Loucy (cell line): ENCODE measurements around the gene ORAI3.

Experiments
- EZH2phosphoT487 ChIP-seq: fragments of 200-600 bp; IDR thresholded peaks from 2 replicates; pipeline ENCODE4 v1.6.1; 2018; ENCODE audit warnings: antibody characterized with exemption, mild to moderate bottlenecking, moderate library complexity, borderline replicate concordance
- TF ChIP-seq, protein P1 (sequence below): fragments of 200-600 bp; sonication (generic); conservative IDR thresholded peaks from 2 replicates; pipeline ENCODE4 v1.5.1; 2014; ENCODE audit warnings: mild to moderate bottlenecking, antibody characterized with exemption, low read length

DNA sequence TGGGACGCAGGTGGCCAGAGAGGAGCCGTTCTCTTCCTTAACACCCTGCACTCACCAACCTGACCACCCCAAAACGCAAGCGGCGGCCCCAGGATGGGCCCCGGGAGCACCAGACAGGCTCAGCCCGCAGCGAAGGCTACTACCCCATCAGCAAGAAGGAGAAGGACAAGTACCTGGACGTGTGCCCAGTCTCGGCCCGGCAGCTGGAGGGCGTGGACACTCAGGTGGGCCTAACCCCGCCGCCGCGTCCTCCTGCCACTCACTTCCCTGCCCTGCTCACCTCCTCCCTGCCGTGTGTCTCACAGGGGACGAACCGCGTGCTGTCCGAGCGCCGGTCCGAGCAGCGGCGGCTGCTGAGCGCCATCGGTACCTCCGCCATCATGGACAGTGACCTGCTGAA lies 31.6 kb downstream of the ORAI3 start:
- TF ChIP-seq, protein P1, sequence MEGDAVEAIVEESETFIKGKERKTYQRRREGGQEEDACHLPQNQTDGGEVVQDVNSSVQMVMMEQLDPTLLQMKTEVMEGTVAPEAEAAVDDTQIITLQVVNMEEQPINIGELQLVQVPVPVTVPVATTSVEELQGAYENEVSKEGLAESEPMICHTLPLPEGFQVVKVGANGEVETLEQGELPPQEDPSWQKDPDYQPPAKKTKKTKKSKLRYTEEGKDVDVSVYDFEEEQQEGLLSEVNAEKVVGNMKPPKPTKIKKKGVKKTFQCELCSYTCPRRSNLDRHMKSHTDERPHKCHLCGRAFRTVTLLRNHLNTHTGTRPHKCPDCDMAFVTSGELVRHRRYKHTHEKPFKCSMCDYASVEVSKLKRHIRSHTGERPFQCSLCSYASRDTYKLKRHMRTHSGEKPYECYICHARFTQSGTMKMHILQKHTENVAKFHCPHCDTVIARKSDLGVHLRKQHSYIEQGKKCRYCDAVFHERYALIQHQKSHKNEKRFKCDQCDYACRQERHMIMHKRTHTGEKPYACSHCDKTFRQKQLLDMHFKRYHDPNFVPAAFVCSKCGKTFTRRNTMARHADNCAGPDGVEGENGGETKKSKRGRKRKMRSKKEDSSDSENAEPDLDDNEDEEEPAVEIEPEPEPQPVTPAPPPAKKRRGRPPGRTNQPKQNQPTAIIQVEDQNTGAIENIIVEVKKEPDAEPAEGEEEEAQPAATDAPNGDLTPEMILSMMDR, result no peak
- no peak for TF ChIP-seq EZH2phosphoT487
